Gastroesophageal sphincter (tissue), 3 donors: ENCODE data around the gene MGAT3.

ENCODE experiments used
- EP300 ChIP-seq: sonication (generic); formaldehyde crosslinking; IDR thresholded peaks from one replicate; pipeline ENCODE4 v1.6.1; 2017; ENCODE audit warnings: antibody characterized with exemption, mild to moderate bottlenecking
- POLR2A ChIP-seq, 2 donors: fragments of 450-650 bp; IDR thresholded peaks; one replicate each; pipeline ENCODE4 v1.6.1; 2017; ENCODE audit warnings: antibody characterized with exemption in 2 of 2, mild to moderate bottlenecking in 2 of 2, moderate library complexity in 1 of 2
- TF ChIP-seq, protein P1 (sequence below), 4 experiments: fragments of 200-600 bp in 2 of 4; fragments of 450-650 bp in 2 of 4; sonication (generic) in 1 of 4; IDR thresholded peaks; one replicate each; pipeline ENCODE4 v1.5.1; 2017 to 2019; ENCODE audit warnings: antibody characterized with exemption in 4 of 4, mild to moderate bottlenecking in 2 of 4, moderate library complexity in 2 of 4

DNA sequence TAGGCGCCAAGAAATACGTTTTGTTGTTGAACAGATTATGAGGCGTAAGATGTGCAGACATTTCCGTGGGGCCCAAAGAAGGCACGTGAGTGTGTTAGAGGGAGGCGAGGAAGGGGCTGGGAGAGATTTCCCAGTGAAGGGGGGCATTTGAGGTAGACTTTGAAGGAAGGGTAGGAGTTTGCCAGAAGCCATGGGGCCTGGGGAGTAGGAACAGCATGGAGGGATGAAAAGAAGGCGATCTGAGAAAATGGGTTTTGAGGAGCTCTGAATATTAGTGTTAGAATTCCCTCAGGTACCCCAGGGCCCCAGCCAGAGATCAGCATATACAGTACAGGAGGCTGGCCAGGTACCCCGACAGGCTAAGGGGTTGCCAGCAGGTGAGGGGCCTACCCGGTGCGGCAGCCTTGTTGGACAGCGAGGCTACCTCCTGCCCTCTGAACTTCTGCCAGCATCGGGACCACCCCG is 44.9 kb downstream of the MGAT3 start:
- TF ChIP-seq, protein P1, sequence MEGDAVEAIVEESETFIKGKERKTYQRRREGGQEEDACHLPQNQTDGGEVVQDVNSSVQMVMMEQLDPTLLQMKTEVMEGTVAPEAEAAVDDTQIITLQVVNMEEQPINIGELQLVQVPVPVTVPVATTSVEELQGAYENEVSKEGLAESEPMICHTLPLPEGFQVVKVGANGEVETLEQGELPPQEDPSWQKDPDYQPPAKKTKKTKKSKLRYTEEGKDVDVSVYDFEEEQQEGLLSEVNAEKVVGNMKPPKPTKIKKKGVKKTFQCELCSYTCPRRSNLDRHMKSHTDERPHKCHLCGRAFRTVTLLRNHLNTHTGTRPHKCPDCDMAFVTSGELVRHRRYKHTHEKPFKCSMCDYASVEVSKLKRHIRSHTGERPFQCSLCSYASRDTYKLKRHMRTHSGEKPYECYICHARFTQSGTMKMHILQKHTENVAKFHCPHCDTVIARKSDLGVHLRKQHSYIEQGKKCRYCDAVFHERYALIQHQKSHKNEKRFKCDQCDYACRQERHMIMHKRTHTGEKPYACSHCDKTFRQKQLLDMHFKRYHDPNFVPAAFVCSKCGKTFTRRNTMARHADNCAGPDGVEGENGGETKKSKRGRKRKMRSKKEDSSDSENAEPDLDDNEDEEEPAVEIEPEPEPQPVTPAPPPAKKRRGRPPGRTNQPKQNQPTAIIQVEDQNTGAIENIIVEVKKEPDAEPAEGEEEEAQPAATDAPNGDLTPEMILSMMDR (IDR thresholded peaks at IDR 0.05) = no peak
- TF ChIP-seq POLR2A (IDR thresholded peaks at IDR 0.05) (no peak), EP300 (no peak)
